ENCODE results near the gene LAMA4.

Gene LAMA4

DNA sequence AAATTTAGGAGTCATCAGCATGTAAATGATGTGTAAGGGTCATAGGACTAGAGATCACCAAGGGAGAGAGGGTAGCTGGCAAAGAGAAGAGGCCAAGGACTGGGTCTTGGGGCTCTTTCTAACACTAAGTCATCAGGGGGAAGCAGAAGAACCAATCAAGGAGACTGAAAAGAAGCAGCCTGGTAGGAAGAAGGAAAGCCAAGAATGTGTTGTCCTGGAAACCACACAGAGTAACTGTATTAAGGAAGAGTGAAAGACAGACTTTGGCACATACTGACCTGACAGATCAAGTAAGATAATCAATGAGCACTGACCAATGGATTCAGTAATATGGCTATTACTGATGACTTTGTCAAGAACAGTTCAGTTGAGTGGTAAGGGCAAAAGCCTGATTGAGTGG, 42.3 kb upstream of the LAMA4 start:
- no peak for DNase-seq (ENCODE audit: low read depth, low spot score)
- CTCF ChIA-PET: interaction anchor here (1.1 to 8.2 kb wide), 10 partner anchors 8 to 117 kb away, joined by 3 to 63 read pairs (median 4); no protein-coding TSS in a partner anchor
- TF ChIP-seq, protein P1, sequence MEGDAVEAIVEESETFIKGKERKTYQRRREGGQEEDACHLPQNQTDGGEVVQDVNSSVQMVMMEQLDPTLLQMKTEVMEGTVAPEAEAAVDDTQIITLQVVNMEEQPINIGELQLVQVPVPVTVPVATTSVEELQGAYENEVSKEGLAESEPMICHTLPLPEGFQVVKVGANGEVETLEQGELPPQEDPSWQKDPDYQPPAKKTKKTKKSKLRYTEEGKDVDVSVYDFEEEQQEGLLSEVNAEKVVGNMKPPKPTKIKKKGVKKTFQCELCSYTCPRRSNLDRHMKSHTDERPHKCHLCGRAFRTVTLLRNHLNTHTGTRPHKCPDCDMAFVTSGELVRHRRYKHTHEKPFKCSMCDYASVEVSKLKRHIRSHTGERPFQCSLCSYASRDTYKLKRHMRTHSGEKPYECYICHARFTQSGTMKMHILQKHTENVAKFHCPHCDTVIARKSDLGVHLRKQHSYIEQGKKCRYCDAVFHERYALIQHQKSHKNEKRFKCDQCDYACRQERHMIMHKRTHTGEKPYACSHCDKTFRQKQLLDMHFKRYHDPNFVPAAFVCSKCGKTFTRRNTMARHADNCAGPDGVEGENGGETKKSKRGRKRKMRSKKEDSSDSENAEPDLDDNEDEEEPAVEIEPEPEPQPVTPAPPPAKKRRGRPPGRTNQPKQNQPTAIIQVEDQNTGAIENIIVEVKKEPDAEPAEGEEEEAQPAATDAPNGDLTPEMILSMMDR (IDR thresholded peaks at IDR 0.05; ENCODE audit: insufficient read depth, low read length, missing control alignments): no peak
- no peak overlapping the region for H3K4me3 ChIP-seq (ENCODE audit: low read depth, low read length)
- POLR2A ChIA-PET: no interaction called here

DNA sequence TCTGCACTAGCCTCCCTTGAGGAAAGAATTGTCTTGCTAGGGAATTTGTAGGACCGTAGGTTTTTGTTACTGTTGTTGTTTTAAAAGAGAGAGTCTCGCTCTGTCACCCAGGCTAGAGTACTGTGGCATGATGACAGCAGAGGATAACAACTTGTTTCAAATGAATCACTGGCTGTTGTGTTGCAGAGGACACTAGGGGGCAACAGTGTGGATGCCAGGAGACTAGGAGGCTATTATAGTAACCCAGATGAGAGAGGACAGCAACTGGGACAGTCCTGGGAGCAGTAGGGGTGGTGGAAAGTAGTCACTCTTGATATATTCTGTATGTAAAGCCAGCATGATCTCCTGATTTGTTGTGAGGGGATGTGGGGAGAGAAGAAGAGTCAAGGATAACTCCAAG, 41.8 kb upstream of the LAMA4 start:
- TF ChIP-seq, protein P1 (IDR thresholded peaks at IDR 0.05; ENCODE audit: insufficient read depth, low read length, missing control alignments): peak; percentile 65
- CTCF ChIA-PET: interaction anchor here (1.1 to 8.2 kb wide), 12 partner anchors 7 to 116 kb away, joined by 3 to 63 read pairs (median 4); partner anchors contain the start of gene LAMA4
- no peak overlapping the region for H3K4me3 ChIP-seq (ENCODE audit: low read depth, low read length)
- POLR2A ChIA-PET: no interaction called here
- DNase-seq (ENCODE audit: low read depth, low spot score): no peak

DNA sequence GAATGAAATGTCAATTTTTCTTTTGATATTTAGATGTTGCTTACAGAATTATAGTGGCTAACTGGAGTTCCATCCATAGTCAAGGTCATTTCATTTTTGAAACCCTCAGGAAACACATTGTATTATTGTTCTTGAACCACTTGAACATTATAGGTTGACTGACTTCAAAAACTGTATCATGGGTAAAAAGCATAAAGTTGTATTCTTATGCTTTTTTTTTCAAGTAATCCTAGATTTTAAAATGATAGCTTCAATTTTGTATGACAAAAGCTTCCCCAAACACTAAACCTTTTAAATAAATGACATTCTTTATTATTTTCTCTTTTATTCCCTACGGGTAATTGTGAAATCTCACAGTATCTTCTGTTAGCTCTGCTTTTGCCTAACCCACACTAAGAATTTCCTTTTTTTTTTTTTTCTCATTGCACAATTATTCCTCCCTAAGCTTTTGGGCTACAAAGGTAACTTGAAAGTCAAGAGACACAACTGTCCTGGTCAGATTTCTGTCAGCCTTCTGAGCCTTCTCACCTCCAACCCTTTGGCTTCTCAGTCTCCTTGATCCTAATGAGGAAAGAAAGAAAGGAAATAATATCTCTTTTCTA, 36.9 kb upstream of the LAMA4 start:
- TF ChIP-seq, protein P1 (IDR thresholded peaks at IDR 0.05; ENCODE audit: insufficient read depth, low read length, missing control alignments): no peak
- no peak for DNase-seq (ENCODE audit: low read depth, low spot score)
- ChIA-PET POLR2A (interaction anchor here (0.7 kb wide), 1 partner anchor 108 kb away, joined by 4 read pairs; no protein-coding TSS in a partner anchor), CTCF (interaction anchor here (0.6 to 2.0 kb wide), 3 partner anchors 9 to 111 kb away, joined by 3 to 5 read pairs (median 4); no protein-coding TSS in a partner anchor)
- no peak overlapping the region for H3K4me3 ChIP-seq (ENCODE audit: low read depth, low read length)

DNA sequence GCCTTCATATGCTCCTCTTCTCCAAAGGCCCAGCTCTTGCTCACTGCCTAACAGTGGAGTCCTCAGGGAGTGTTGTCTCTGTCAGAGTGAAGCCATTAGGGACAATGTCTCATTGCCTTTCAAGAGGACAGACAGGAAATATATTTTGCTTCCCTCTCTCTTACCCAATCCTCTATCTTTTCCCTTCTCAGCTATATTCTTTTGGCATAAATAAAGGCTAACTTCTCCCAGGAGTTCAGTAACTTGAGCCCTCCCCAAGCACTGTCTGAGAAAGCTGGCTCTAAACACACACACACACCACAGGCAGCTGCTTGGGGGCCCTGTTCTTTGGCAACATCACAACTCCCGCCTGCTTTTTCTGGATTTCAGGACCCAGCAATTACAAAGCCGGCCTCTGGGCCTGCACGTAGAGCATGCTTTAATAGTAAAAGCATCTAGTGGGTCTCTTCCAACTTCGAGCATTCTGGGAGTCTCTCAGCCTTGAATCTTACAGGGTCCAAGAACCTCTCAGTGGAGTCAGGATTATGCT, 34.7 kb upstream of the LAMA4 start:
- H3K4me3 ChIP-seq (ENCODE audit: low read depth, low read length): no peak overlapping the region
- TF ChIP-seq, protein P1 (IDR thresholded peaks at IDR 0.05; ENCODE audit: insufficient read depth, low read length, missing control alignments): no peak
- DNase-seq (ENCODE audit: low read depth, low spot score): peak; percentile 79
- ChIA-PET POLR2A (interaction anchor here (0.6 to 0.8 kb wide), 2 partner anchors 56 to 67 kb away, joined by 3 read pairs; no protein-coding TSS in a partner anchor), CTCF (interaction anchor here (1.5 to 3.9 kb wide), 4 partner anchors 8 to 109 kb away, joined by 7 to 23 read pairs (median 9); no protein-coding TSS in a partner anchor)

DNA sequence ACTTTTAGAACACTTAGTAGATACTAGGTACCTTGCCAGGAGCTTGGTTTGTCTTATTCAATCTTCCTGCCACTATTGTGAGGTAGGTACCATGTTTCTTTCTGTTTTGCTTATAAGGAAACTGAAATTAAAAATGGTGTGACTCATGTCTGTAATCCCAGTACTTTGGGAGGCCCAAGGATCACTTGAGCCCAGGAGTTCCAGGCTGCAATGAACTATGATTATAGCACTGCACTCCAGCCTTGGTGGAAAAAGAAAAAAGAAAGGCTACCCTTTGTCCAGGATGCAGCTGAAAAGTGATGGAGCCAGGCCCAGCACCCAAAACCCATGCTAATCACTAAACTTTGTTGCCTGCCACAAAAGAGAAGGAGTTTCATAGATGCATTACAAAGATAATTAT, 34.1 kb upstream of the LAMA4 start:
- CTCF ChIA-PET: interaction anchor here (0.7 to 3.9 kb wide), 6 partner anchors 9 to 125 kb away, joined by 4 to 23 read pairs (median 8); no protein-coding TSS in a partner anchor
- POLR2A ChIA-PET: interaction anchor here (0.8 kb wide), 1 partner anchor 67 kb away, joined by 3 read pairs; no protein-coding TSS in a partner anchor
- H3K4me3 ChIP-seq (ENCODE audit: low read depth, low read length): no peak overlapping the region
- TF ChIP-seq, protein P1 (IDR thresholded peaks at IDR 0.05; ENCODE audit: insufficient read depth, low read length, missing control alignments): no peak
- DNase-seq (ENCODE audit: low read depth, low spot score): no peak

DNA sequence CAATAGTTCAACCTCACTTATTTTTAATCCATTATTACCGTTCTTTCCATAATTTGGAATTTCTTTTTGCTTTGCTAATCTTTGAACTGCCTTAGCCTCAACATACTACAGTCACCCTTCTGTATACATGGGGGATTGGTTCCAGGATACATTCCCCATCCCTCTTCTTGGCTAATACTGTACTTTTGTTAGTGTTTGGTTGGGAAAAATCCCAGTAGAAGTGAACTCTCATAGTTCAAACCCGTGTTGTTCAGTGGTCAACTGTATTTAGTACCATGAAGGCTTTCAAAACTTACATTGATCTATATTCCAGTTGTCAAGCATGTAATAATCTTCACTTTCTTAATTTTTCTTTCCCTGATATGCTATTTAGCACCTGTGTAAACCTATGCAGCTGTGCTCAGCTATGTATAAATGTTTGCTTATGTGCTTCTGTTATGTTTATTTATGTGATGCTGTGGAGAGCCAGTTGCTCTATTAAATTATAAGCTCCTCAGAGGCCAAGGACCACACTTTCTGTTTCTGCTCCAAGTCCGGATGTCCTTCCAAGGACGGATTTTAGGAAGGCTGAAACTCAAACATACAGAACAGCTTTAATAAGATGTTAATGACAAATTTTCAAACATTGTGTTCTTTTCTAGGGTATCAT, 33.3 kb upstream of the LAMA4 start:
- CTCF ChIA-PET: interaction anchor here (0.7 to 3.9 kb wide), 6 partner anchors 8 to 124 kb away, joined by 4 to 23 read pairs (median 8); no protein-coding TSS in a partner anchor
- POLR2A ChIA-PET: no interaction called here
- no peak for DNase-seq (ENCODE audit: low read depth, low spot score)
- no peak overlapping the region for H3K4me3 ChIP-seq (ENCODE audit: low read depth, low read length)
- TF ChIP-seq, protein P1 (IDR thresholded peaks at IDR 0.05; ENCODE audit: insufficient read depth, low read length, missing control alignments): no peak

Data from AG04449 (cell line).